H9 (cell line): Measurements from ENCODE around the gene PYROXD2. TPM values are rescaled to one million over a fixed set of nuclear protein-coding genes. Genes with fewer than 3 reads are reported as not detected.

Experiments used
- DNase-seq: peaks from one replicate; pipeline ENCODE4 v3.0.0-alpha.2; 2017
- H2AFZ ChIP-seq: one replicate; pipeline ENCODE4 v1.6.1; 2013; ENCODE audit warnings: mild to moderate bottlenecking, low read length, control low read depth, moderate library complexity
- H2AK5ac ChIP-seq: 2 replicates; pipeline ENCODE4 v1.6.1; 2013; ENCODE audit warnings: low read length, control low read depth, mixed read lengths; ENCODE audit not compliant: insufficient read length
- H2BK120ac ChIP-seq: one replicate; pipeline ENCODE4 v1.6.1; 2013; ENCODE audit warnings: low read depth, mild to moderate bottlenecking, low read length, control low read depth, inconsistent platforms; ENCODE audit not compliant: poor library complexity, severe bottlenecking
- H2BK12ac ChIP-seq: 2 replicates; pipeline ENCODE4 v1.6.1; 2013; ENCODE audit warnings: low read length, control low read depth, mixed read lengths, low read depth; ENCODE audit not compliant: insufficient read length
- H2BK15ac ChIP-seq: 2 replicates; pipeline ENCODE4 v1.6.1; 2013; ENCODE audit warnings: low read depth, low read length, control low read depth
- H2BK20ac ChIP-seq: one replicate; pipeline ENCODE4 v1.6.1; 2013; ENCODE audit warnings: low read depth, mild to moderate bottlenecking, low read length, control low read depth, inconsistent platforms; ENCODE audit not compliant: poor library complexity, severe bottlenecking
- H2BK5ac ChIP-seq: 2 replicates; pipeline ENCODE4 v1.6.1; 2013; ENCODE audit warnings: low read length, control low read depth, mixed read lengths; ENCODE audit not compliant: insufficient read length
- H3K14ac ChIP-seq: 2 replicates; pipeline ENCODE4 v1.6.1; 2013; ENCODE audit warnings: low read length, control low read depth; ENCODE audit not compliant: insufficient read depth
- H3K18ac ChIP-seq: 2 replicates; pipeline ENCODE4 v1.6.1; 2013; ENCODE audit warnings: low read depth, mild to moderate bottlenecking, mixed read lengths, low read length, control low read depth; ENCODE audit not compliant: insufficient read length
- H3K23ac ChIP-seq: 2 replicates; pipeline ENCODE4 v1.6.1; 2013; ENCODE audit warnings: low read length, control low read depth, mixed read lengths, low read depth; ENCODE audit not compliant: insufficient read length
- H3K23me2 ChIP-seq: 2 replicates; pipeline ENCODE4 v1.6.1; 2013; ENCODE audit warnings: low read depth, mild to moderate bottlenecking, mixed read lengths, low read length, control low read depth; ENCODE audit not compliant: insufficient read length, poor library complexity, severe bottlenecking
- H3K27ac ChIP-seq: 2 replicates; pipeline ENCODE4 v1.5.1; 2013; ENCODE audit warnings: low read length, control low read depth, mixed read lengths, low read depth; ENCODE audit not compliant: insufficient read length
- H3K27me3 ChIP-seq: 2 replicates; pipeline ENCODE4 v1.6.1; 2013; ENCODE audit warnings: low read length, control low read depth, inconsistent platforms; ENCODE audit not compliant: insufficient read depth
- H3K4ac ChIP-seq: 2 replicates; pipeline ENCODE4 v1.6.1; 2013; ENCODE audit warnings: low read depth, mild to moderate bottlenecking, control low read depth, inconsistent platforms, low read length, moderate library complexity
- H3K4me1 ChIP-seq: 2 replicates; pipeline ENCODE4 v1.6.1; 2013; ENCODE audit warnings: low read length, control low read depth, inconsistent platforms; ENCODE audit not compliant: insufficient read depth
- H3K4me2 ChIP-seq: 2 replicates; pipeline ENCODE4 v1.6.1; 2013; ENCODE audit warnings: low read length, control low read depth, mixed read lengths; ENCODE audit not compliant: insufficient read length, insufficient read depth
- H3K56ac ChIP-seq: 2 replicates; pipeline ENCODE4 v1.6.1; 2013; ENCODE audit warnings: low read depth, mild to moderate bottlenecking, mixed read lengths, low read length, control low read depth; ENCODE audit not compliant: insufficient read length
- H3K79me1 ChIP-seq: 2 replicates; pipeline ENCODE4 v1.6.1; 2013; ENCODE audit warnings: low read depth, mild to moderate bottlenecking, moderate library complexity, low read length, control low read depth, inconsistent platforms; ENCODE audit not compliant: insufficient read depth, poor library complexity, severe bottlenecking
- H3K79me2 ChIP-seq: 2 replicates; pipeline ENCODE4 v1.6.1; 2013; ENCODE audit warnings: low read length, control low read depth, inconsistent platforms; ENCODE audit not compliant: insufficient read depth
- H3K9ac ChIP-seq: 2 replicates; pipeline ENCODE4 v1.6.1; 2013; ENCODE audit warnings: low read length, control low read depth, mixed read lengths; ENCODE audit not compliant: insufficient read length; ENCODE audit errors: extremely low read depth
- H3K9me3 ChIP-seq: one replicate; pipeline ENCODE4 v1.6.1; 2013; ENCODE audit warnings: low read depth, low read length, inconsistent platforms; ENCODE audit not compliant: control insufficient read depth
- H3T11ph ChIP-seq: one replicate; pipeline ENCODE4 v1.6.1; 2013; ENCODE audit warnings: mild to moderate bottlenecking, low read length, control low read depth, inconsistent platforms
- H4K20me1 ChIP-seq: one replicate; pipeline ENCODE4 v1.6.1; 2013; ENCODE audit not compliant: control insufficient read depth, insufficient read length, insufficient read depth
- H4K5ac ChIP-seq: 2 replicates; pipeline ENCODE4 v1.6.1; 2013; ENCODE audit warnings: low read depth, mild to moderate bottlenecking, mixed read lengths, low read length, control low read depth; ENCODE audit not compliant: insufficient read length
- H4K8ac ChIP-seq: replicated peaks from 2 replicates; pipeline ENCODE4 v1.6.1; 2013; ENCODE audit warnings: low read length, control low read depth, mixed read lengths, low read depth; ENCODE audit not compliant: insufficient read length
- H4K91ac ChIP-seq: 2 replicates; pipeline ENCODE4 v1.6.1; 2013; ENCODE audit warnings: low read depth, mild to moderate bottlenecking, moderate library complexity, mixed read lengths, low read length, control low read depth; ENCODE audit not compliant: insufficient read length
- H3K27ac Mint-ChIP-seq, 3 experiments: 2 replicates in 2 of 3; 3 replicates in 1 of 3; pipeline ENCODE4 v1.8.0; 2020 to 2021; ENCODE audit warnings: mixed read lengths in 3 of 3, mild to moderate bottlenecking in 1 of 3, moderate library complexity in 1 of 3
- H3K27me3 Mint-ChIP-seq: 2 replicates; pipeline ENCODE4 v1.8.0; 2021; ENCODE audit warnings: low read depth, mild to moderate bottlenecking, moderate library complexity, mixed read lengths
- H3K36me3 Mint-ChIP-seq, 3 experiments: 2 replicates in 2 of 3; 3 replicates in 1 of 3; pipeline ENCODE4 v1.8.0; 2020 to 2021; ENCODE audit warnings: low read depth in 3 of 3, mixed read lengths in 3 of 3; ENCODE audit not compliant: insufficient read depth in 1 of 3
- H3K4me1 Mint-ChIP-seq, 2 experiments: 2 replicates each; pipeline ENCODE4 v1.8.0; 2020; ENCODE audit warnings: mixed read lengths in 2 of 2
- H3K4me3 Mint-ChIP-seq, 2 experiments: 2 replicates in 1 of 2; 3 replicates in 1 of 2; pipeline ENCODE4 v1.8.0; 2020 to 2021; ENCODE audit warnings: mild to moderate bottlenecking in 2 of 2, mixed read lengths in 2 of 2, moderate library complexity in 1 of 2
- H3K9me3 Mint-ChIP-seq, 2 experiments: 2 replicates in 1 of 2; 3 replicates in 1 of 2; pipeline ENCODE4 v1.8.0; 2020; ENCODE audit warnings: mild to moderate bottlenecking in 2 of 2, mixed read lengths in 2 of 2, moderate library complexity in 1 of 2
- WGBS: extraction: QIAGEN DNeasy Blood & Tissue Kit; methylation state at CpG from one replicate; pipeline ENCODE4 v1.1.7; 2013; ENCODE audit warnings: missing lambda C conversion rate, low lambda C conversion rate, mixed read lengths; ENCODE audit not compliant: insufficient read length; ENCODE audit errors: extremely low coverage; 5-methylcytosine and 5-hydroxymethylcytosine counted together
- total RNA-seq: library from RNA; stranded (reverse); gene quantifications from 2 replicates; pipeline ENCODE4 v1.2.1, GENCODE V29; 2021
- TF ChIP-seq, protein P1 (sequence below): fragments of 200-600 bp; sonication (generic); conservative IDR thresholded peaks from 3 replicates; pipeline ENCODE4 v1.8.0; 2021; ENCODE audit warnings: antibody characterized with exemption, mild to moderate bottlenecking

Gene PYROXD2
- total RNA-seq, 1 experiment from 2014 or later = 5.3 TPM

GRCh38 chr10:98351831-98352402 is 63.1 kb downstream of the PYROXD2 start:
- no peak overlapping the region for H3K27ac ChIP-seq

More at GRCh38 chr10:98351831-98352402, 63.1 kb downstream of the PYROXD2 start:
- no CpG with 5 or more reads among the region's 11 CpGs for WGBS
- Histone ChIP-seq H3T11ph (no peak overlapping the region), H2BK12ac (no peak overlapping the region), H2AFZ (no peak overlapping the region), H3K23me2 (no peaks in the 10 kb centered on the region), H3K79me1 (no peaks in the 10 kb centered on the region), H3K14ac (no peak overlapping the region), H2BK120ac (no peak overlapping the region), H3K27me3 (no peaks in the 10 kb centered on the region), H2BK15ac (no peak overlapping the region), H3K9me3 (no peaks in the 10 kb centered on the region), H3K4ac (no peak overlapping the region), H4K20me1 (no peaks in the 10 kb centered on the region), H3K56ac (no peak overlapping the region), H2AK5ac (no peak overlapping the region), H3K9ac (no peak overlapping the region), H4K5ac (no peak overlapping the region), H3K4me2 (no peak overlapping the region), H3K18ac (no peak overlapping the region), H4K91ac (no peak overlapping the region), H3K23ac (no peak overlapping the region), H3K4me1 (peaks cover 3% of the 10 kb centered on the region; the same call in 1 of the 2 replicates), H2BK5ac (no peak overlapping the region), H4K8ac (no peak overlapping the region), H2BK20ac (no peak overlapping the region), H3K79me2 (no peaks in the 10 kb centered on the region)
- no peak for DNase-seq
- Mint-ChIP-seq H3K9me3 (peaks cover 5 to 7% of the 10 kb centered on the region in 2 experiments; a peak in 4 of 5 replicates), H3K27ac (no peak overlapping the region), H3K4me1 (peaks cover 4 to 12% of the 10 kb centered on the region in 2 experiments; a peak in 3 of 4 replicates), H3K36me3 (peaks cover 4 to 5% (median 5%) of the 10 kb centered on the region in 3 experiments; a peak in 6 of 7 replicates), H3K27me3 (peaks cover 29% of the 10 kb centered on the region), H3K4me3 (no peak overlapping the region)
- TF ChIP-seq, protein P1, sequence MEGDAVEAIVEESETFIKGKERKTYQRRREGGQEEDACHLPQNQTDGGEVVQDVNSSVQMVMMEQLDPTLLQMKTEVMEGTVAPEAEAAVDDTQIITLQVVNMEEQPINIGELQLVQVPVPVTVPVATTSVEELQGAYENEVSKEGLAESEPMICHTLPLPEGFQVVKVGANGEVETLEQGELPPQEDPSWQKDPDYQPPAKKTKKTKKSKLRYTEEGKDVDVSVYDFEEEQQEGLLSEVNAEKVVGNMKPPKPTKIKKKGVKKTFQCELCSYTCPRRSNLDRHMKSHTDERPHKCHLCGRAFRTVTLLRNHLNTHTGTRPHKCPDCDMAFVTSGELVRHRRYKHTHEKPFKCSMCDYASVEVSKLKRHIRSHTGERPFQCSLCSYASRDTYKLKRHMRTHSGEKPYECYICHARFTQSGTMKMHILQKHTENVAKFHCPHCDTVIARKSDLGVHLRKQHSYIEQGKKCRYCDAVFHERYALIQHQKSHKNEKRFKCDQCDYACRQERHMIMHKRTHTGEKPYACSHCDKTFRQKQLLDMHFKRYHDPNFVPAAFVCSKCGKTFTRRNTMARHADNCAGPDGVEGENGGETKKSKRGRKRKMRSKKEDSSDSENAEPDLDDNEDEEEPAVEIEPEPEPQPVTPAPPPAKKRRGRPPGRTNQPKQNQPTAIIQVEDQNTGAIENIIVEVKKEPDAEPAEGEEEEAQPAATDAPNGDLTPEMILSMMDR = no peak
